Fibroblast of lung (primary cell): ENCODE measurements around the gene HECTD2. TPM values are rescaled to one million over a fixed set of nuclear protein-coding genes. Genes with fewer than 3 reads are reported as not detected.

ENCODE experiments used
- DNase-seq, 2 donors: peaks; one replicate each; pipeline versions ENCODE4 v3.0.0 to v3.0.0-alpha.2; 2010; ENCODE audit warnings: low read depth in 2 of 2
- H2AFZ ChIP-seq: 2 replicates; pipeline ENCODE4 v1.5.1; 2012; ENCODE audit warnings: low read length, control low read depth, inconsistent platforms
- H3K27ac ChIP-seq: 2 replicates; pipeline ENCODE4 v1.5.1; 2011; ENCODE audit warnings: low read length, control low read depth; ENCODE audit not compliant: insufficient read depth
- H3K27me3 ChIP-seq: 2 replicates; pipeline ENCODE4 v1.5.1; 2011; ENCODE audit warnings: mild to moderate bottlenecking, low read length; ENCODE audit not compliant: control insufficient read depth, insufficient read depth
- H3K36me3 ChIP-seq: 2 replicates; pipeline ENCODE4 v1.5.1; 2011; ENCODE audit warnings: low read length; ENCODE audit not compliant: control insufficient read depth, insufficient read depth
- H3K4me1 ChIP-seq: 2 replicates; pipeline ENCODE4 v1.5.1; 2011; ENCODE audit warnings: low read length; ENCODE audit not compliant: control insufficient read depth, insufficient read depth; ENCODE audit errors: extremely low read depth
- H3K4me2 ChIP-seq: 2 replicates; pipeline ENCODE4 v1.5.1; 2011; ENCODE audit warnings: low read length, control low read depth; ENCODE audit not compliant: insufficient read depth; ENCODE audit errors: extremely low read depth
- H3K4me3 ChIP-seq, 4 experiments: fragments of 200-600 bp in 1 of 4; sonication (generic) in 1 of 4; replicated peaks in 1 of 4; 2 replicates each; pipeline ENCODE4 v1.5.1; 2011 to 2016; ENCODE audit warnings: low read length in 4 of 4, low read depth in 3 of 4, mild to moderate bottlenecking in 3 of 4, control low read depth in 2 of 4, inconsistent platforms in 1 of 4, mixed read lengths in 1 of 4; ENCODE audit not compliant: insufficient read depth in 1 of 4; ENCODE audit errors: control extremely low read depth in 1 of 4
- H3K79me2 ChIP-seq: 2 replicates; pipeline ENCODE4 v1.5.1; 2012; ENCODE audit warnings: mild to moderate bottlenecking, low read length, inconsistent platforms; ENCODE audit not compliant: control insufficient read depth, insufficient read depth
- H3K9ac ChIP-seq: 2 replicates; pipeline ENCODE4 v1.5.1; 2011; ENCODE audit warnings: mild to moderate bottlenecking, low read length, control low read depth; ENCODE audit not compliant: insufficient read depth
- H3K9me3 ChIP-seq: 2 replicates; pipeline ENCODE4 v1.5.1; 2012; ENCODE audit warnings: low read depth, low read length; ENCODE audit not compliant: control insufficient read depth, insufficient read depth
- H4K20me1 ChIP-seq: 2 replicates; pipeline ENCODE4 v1.5.1; 2011; ENCODE audit warnings: low read length; ENCODE audit not compliant: control insufficient read depth, insufficient read depth; ENCODE audit errors: extremely low read depth
- CTCF ChIP-seq, 2 donors: IDR thresholded peaks in 1 of 2; conservative IDR thresholded peaks in 1 of 2; 1 replicate in 1 of 2; 2 replicates in 1 of 2; pipeline ENCODE4 v1.5.1; 2011 to 2012; ENCODE audit warnings: low read length in 2 of 2, control low read depth in 1 of 2, inconsistent platforms in 1 of 2, low read depth in 1 of 2, mild to moderate bottlenecking in 1 of 2
- EZH2 ChIP-seq: IDR thresholded peaks from 2 replicates; pipeline ENCODE4 v1.5.1; 2012; ENCODE audit warnings: low read length, control low read depth, mild to moderate bottlenecking; ENCODE audit errors: missing control alignments
- polyA plus RNA-seq, 2 donors: library from polyadenylated mRNA; depleted of rRNA in 1 of 2; stranded (reverse) in 1 of 2; unstranded in 1 of 2; fragments of >200 nt; gene quantifications; 2 replicates each; pipeline ENCODE4 v1.2.1, GENCODE V29; 2011 to 2012; ENCODE audit warnings: missing spikeins in 1 of 2
- total RNA-seq: library from RNA; depleted of rRNA; stranded (reverse); fragments of >200 nt; gene quantifications from 2 replicates; pipeline ENCODE4 v1.2.1, GENCODE V29; 2014

Gene HECTD2
- total and polyA plus RNA-seq, 2 donors (not counting 1 experiment from before 2014, with no cell fraction given), result 7.6 to 8.3 TPM

GRCh38 chr10:91495402-91495801, 85.3 kb downstream of the HECTD2 start:
- TF ChIP-seq CTCF (conservative IDR thresholded peaks at IDR 0.05 in 1 of 2, IDR thresholded peaks at IDR 0.05 in 1 of 2; ENCODE audit: low read depth in 1 of 2, low read length in 2 of 2), result no peak
- TF ChIP-seq EZH2, result no peak
- no peaks in the 10 kb centered on the region for H3K36me3 ChIP-seq
- no peak overlapping the region for H2AFZ ChIP-seq
- H3K4me1 ChIP-seq, result peaks cover 4% of the 10 kb centered on the region
- peak overlapping the region; percentile 40 for H3K4me2 ChIP-seq
- peak in 1 of 2 donors; percentile 62 for DNase-seq
- no peaks in the 10 kb centered on the region for H4K20me1 ChIP-seq
- no peak overlapping the region for H3K27ac ChIP-seq
- no peak overlapping the region for H3K4me3 ChIP-seq
- no peaks in the 10 kb centered on the region for H3K27me3 ChIP-seq
- no peaks in the 10 kb centered on the region for H3K9me3 ChIP-seq
- H3K9ac ChIP-seq, result no peak overlapping the region
- H3K79me2 ChIP-seq, result no peaks in the 10 kb centered on the region

- no peak overlapping the region for H2AFZ ChIP-seq
- H3K4me2 ChIP-seq, result peak overlapping the region; percentile 40
- no peaks in the 10 kb centered on the region for H3K36me3 ChIP-seq
- no peak overlapping the region for H3K4me3 ChIP-seq
- H3K27me3 ChIP-seq, result no peaks in the 10 kb centered on the region
- H3K4me1 ChIP-seq, result peaks cover 4% of the 10 kb centered on the region
- H3K79me2 ChIP-seq, result no peaks in the 10 kb centered on the region
- H3K27ac ChIP-seq, result no peak overlapping the region
- no peak overlapping the region for H3K9ac ChIP-seq
- TF ChIP-seq EZH2, result no peak
- no peak for TF ChIP-seq CTCF (conservative IDR thresholded peaks at IDR 0.05 in 1 of 2, IDR thresholded peaks at IDR 0.05 in 1 of 2; ENCODE audit: low read depth in 1 of 2, low read length in 2 of 2)
- H3K9me3 ChIP-seq, result no peaks in the 10 kb centered on the region
- H4K20me1 ChIP-seq, result no peaks in the 10 kb centered on the region
- no peak for DNase-seq
These were observed 85.9 kb downstream of the HECTD2 start for GRCh38 chr10:91496016-91496415.

GRCh38 chr10:91511549-91512330, 101.6 kb downstream of the HECTD2 start:
- peak; percentile 71 to 96 for DNase-seq
- peak overlapping the region; percentile 47 for H3K27ac ChIP-seq
- TF ChIP-seq EZH2 (no peak), CTCF (conservative IDR thresholded peaks at IDR 0.05 in 1 of 2, IDR thresholded peaks at IDR 0.05 in 1 of 2; ENCODE audit: low read depth in 1 of 2, low read length in 2 of 2) (no peak)
- no peaks in the 10 kb centered on the region for H3K27me3 ChIP-seq
- no peaks in the 10 kb centered on the region for H4K20me1 ChIP-seq
- peak overlapping the region; percentile 44 for H3K4me2 ChIP-seq
- no peak overlapping the region for H3K4me3 ChIP-seq
- peaks cover 13% of the 10 kb centered on the region for H3K4me1 ChIP-seq
- H3K9ac ChIP-seq, result no peak overlapping the region
- no peak overlapping the region for H2AFZ ChIP-seq
- no peaks in the 10 kb centered on the region for H3K9me3 ChIP-seq
- H3K79me2 ChIP-seq, result no peaks in the 10 kb centered on the region
- H3K36me3 ChIP-seq, result no peaks in the 10 kb centered on the region
